Coronary artery (tissue), 2 donors: ENCODE measurements around the gene ENOX1.

ENCODE experiments used
- DNase-seq: peaks from one replicate; pipeline ENCODE4 v3.0.0-alpha.2; 2017; ENCODE audit warnings: low spot score
- H3K27ac ChIP-seq, 2 donors: fragments of 200-600 bp; sonication (generic); one replicate each; pipeline ENCODE4 v1.5.1; 2016 to 2019
- H3K4me3 ChIP-seq: fragments of 200-600 bp; sonication (generic); 2 replicates; pipeline ENCODE4 v1.5.1; 2016; ENCODE audit warnings: mild to moderate bottlenecking, moderate library complexity
- TF ChIP-seq, protein P1 (sequence below): fragments of 200-600 bp; sonication (generic); IDR thresholded peaks from one replicate; pipeline ENCODE4 v1.5.1; 2019; ENCODE audit warnings: antibody characterized with exemption

Gene ENOX1

DNA sequence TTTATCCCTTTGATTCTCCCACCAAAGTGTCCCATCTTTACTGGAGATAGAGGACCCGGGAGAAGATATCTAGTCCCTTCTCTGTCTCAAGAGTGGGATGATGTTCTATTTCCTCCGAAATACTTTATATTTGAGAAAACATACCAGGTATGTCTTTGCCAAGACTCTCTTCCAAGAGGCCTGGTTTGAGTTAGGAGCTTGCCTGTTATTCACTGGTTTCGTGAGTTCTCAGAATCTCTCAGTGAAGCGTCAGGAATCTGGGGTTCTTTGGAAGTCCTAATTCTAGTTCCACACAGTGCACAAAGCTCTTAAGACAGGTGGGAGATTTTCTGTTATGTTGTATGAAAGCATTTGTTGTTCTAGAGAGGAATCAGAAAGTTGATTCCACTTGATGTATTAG, 581.4 kb downstream of the ENOX1 start:
- Histone ChIP-seq H3K27ac (no peak overlapping the region), H3K4me3 (no peak overlapping the region)
- TF ChIP-seq, protein P1, sequence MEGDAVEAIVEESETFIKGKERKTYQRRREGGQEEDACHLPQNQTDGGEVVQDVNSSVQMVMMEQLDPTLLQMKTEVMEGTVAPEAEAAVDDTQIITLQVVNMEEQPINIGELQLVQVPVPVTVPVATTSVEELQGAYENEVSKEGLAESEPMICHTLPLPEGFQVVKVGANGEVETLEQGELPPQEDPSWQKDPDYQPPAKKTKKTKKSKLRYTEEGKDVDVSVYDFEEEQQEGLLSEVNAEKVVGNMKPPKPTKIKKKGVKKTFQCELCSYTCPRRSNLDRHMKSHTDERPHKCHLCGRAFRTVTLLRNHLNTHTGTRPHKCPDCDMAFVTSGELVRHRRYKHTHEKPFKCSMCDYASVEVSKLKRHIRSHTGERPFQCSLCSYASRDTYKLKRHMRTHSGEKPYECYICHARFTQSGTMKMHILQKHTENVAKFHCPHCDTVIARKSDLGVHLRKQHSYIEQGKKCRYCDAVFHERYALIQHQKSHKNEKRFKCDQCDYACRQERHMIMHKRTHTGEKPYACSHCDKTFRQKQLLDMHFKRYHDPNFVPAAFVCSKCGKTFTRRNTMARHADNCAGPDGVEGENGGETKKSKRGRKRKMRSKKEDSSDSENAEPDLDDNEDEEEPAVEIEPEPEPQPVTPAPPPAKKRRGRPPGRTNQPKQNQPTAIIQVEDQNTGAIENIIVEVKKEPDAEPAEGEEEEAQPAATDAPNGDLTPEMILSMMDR: no peak
- no peak for DNase-seq

DNA sequence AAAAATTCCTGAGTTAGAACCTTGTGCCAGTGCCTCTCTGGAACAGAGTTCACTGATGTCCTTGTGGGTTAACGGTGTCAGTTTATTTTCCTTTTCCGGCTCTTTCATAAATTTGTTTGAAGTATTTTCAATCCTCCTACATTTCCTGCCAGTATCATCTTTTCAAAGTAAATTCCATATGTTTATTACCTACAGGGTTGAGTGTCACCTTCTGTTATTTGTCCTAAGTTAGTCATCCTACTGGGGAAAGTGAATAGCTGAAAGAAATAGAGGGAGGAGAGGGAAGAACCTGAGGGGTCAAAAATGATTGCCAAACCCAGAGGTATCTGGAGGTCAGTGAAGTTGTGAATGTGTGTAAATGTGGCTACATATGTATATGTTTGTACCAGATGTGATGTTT, 582.2 kb downstream of the ENOX1 start:
- no peak overlapping the region for H3K4me3 ChIP-seq
- TF ChIP-seq, protein P1: no peak
- no peak for DNase-seq
- H3K27ac ChIP-seq: no peak overlapping the region

DNA sequence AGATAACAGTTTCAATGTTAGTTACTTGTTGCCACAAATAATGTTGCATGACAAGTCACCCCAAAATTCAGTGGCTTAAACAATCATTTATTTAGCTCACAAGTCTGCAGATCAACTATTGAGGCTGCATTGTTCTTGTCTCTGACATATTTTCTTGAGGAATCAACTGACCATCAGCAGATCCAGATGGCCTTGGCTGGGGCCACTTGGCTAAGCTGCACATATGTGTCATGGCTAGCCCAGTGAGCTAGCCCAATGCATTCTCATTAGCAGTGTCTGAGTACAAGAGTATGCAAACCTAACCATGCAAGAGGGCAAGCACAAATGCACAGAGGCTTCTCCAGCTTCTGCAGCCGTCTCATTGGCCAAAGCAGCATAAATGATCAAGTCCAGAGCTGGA, 583.0 kb downstream of the ENOX1 start:
- DNase-seq: no peak
- Histone ChIP-seq H3K4me3 (no peak overlapping the region), H3K27ac (no peak overlapping the region)
- TF ChIP-seq, protein P1: no peak

DNA sequence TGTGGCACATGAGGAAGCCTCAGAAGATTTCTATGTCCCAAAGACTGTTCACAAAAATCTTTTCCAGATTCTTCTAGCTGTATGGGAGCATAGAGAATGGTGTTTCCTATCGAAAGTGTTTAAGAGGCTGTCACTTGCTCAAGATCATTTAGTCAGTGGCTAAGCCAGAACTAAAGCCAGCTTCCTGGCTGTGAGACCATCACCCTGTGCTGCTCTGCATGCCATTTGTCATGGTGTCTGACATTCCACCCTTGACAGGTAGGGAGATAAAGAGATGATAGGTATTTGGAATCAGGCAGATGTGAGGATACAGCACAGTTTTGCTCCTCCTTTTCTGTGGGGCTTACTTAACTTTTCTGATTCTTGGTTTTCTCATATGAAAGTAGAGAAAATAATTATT, 586.0 kb downstream of the ENOX1 start:
- TF ChIP-seq, protein P1: no peak
- Histone ChIP-seq H3K27ac (no peak overlapping the region), H3K4me3 (no peak overlapping the region)
- DNase-seq: no peak

DNA sequence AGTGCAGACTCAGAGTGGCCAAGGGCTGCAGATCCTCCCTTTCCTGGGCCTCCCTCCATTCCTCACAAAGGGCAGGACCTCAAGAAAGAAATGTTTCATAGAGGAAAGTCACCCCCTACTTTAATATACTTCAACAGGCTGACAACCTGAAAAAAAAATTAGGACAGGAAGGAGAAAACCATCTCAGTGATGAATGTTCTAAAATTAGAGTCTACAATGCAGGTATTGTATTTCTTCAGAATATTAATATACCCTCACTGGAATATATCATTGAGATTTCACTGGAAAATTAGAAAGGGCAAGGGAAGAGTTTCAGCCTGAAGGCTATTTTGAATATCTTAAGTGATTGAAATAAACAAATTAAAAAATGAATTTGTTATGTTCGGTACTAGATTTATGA, 586.5 kb downstream of the ENOX1 start:
- no peak for DNase-seq
- Histone ChIP-seq H3K27ac (no peak overlapping the region), H3K4me3 (no peak overlapping the region)
- TF ChIP-seq, protein P1: no peak

DNA sequence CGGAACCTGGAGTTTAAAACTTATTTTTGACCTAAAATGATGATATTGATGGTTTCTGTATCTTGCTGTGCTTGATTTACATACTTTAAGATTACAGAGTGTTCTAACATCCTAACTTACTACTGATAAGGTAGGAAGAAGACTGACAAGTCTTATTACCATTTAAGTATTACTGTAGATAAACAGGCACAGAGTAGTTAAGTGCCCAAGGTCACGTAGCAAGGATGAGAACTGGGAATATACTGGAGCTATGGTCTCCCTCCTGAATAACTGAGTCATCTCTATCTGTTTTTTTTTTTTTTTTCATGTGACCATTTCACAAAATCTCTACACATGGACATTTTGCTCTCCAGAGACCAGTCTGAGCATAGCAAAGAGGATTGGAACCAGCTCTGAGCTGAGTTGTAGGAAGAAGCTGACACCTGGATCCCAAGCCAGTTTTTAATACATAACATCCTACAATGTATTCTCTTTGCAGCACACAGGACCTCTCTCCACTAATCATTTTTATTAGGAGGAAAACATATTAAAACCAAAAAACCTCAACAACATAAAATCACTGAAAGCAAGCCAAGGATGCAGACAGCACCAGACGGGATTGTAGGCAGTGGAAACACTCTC, 589.9 kb downstream of the ENOX1 start:
- Histone ChIP-seq H3K4me3 (no peak overlapping the region), H3K27ac (no peak overlapping the region)
- DNase-seq: no peak
- TF ChIP-seq, protein P1: no peak

DNA sequence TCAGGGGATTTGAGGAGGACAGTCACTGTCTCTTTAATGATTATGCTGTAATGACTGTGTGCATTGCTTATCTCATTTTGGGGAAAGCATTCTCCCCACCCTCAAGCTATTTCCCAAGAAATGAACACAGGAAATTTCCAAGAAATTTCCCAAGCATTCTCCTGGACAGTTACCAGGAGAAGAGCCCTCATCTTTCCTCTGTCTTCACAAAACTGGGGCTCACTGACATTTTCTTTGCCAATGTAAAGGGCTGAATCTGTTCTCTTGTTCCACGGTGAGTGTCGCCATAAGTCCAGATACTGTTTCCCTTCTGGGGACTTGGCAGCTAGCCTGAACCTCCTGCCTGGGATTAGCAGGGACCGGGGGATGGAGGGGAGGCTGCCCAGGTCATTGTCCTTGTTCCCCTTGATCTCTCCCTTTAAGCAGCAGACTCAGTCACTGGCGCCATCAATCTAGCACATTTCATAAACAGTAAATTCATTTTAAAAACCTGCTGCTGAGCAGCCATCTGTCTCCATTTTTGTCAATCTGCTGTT, 590.6 kb downstream of the ENOX1 start:
- no peak for DNase-seq
- no peak overlapping the region for H3K4me3 ChIP-seq
- TF ChIP-seq, protein P1: no peak
- no peak overlapping the region for H3K27ac ChIP-seq
